GM21528 (cell line): ENCODE data around the gene MAPKBP1.

ENCODE experiments used
- ATAC-seq: cut with Tn5 transposase; IDR thresholded peaks from one replicate; pipeline ENCODE4 v1.9.1; 2021; ENCODE audit warnings: mild to moderate bottlenecking, moderate library complexity; ENCODE audit not compliant: unreplicated experiment, low FRiP score

Gene MAPKBP1

GRCh38 chr15:41804916-41805666 lies 30.8 kb downstream of the MAPKBP1 start:
- no peak for ATAC-seq

GRCh38 chr15:41805711-41806110 lies 31.4 kb downstream of the MAPKBP1 start:
- no peak for ATAC-seq

GRCh38 chr15:41806291-41807181 lies 32.3 kb downstream of the MAPKBP1 start:
- ATAC-seq, result no peak

GRCh38 chr15:41809121-41809520 lies 34.8 kb downstream of the MAPKBP1 start:
- ATAC-seq, result no peak

GRCh38 chr15:41809526-41810220 lies 35.4 kb downstream of the MAPKBP1 start:
- no peak for ATAC-seq

GRCh38 chr15:41810651-41811431 lies 36.6 kb downstream of the MAPKBP1 start:
- ATAC-seq, result no peak

- ATAC-seq, result no peak
Measured at GRCh38 chr15:41811432-41812195, 37.3 kb downstream of the MAPKBP1 start.

GRCh38 chr15:41812820-41813375 lies 38.6 kb downstream of the MAPKBP1 start:
- no peak for ATAC-seq

- ATAC-seq, result no peak
Measured at GRCh38 chr15:41813426-41813825, 39.1 kb downstream of the MAPKBP1 start.

GRCh38 chr15:41814534-41814933 lies 40.2 kb downstream of the MAPKBP1 start:
- no peak for ATAC-seq

- no peak for ATAC-seq
Measured at GRCh38 chr15:41816788-41817187, 42.5 kb downstream of the MAPKBP1 start.

GRCh38 chr15:41817327-41817726 lies 43.0 kb downstream of the MAPKBP1 start:
- no peak for ATAC-seq

- no peak for ATAC-seq
Measured at GRCh38 chr15:41817781-41818180, 43.5 kb downstream of the MAPKBP1 start.

GRCh38 chr15:41819455-41820050 lies 45.3 kb downstream of the MAPKBP1 start:
- no peak for ATAC-seq

GRCh38 chr15:41820791-41821423 lies 46.6 kb downstream of the MAPKBP1 start:
- no peak for ATAC-seq

GRCh38 chr15:41821831-41822230 lies 47.5 kb downstream of the MAPKBP1 start:
- no peak for ATAC-seq

GRCh38 chr15:41822471-41822870 lies 48.2 kb downstream of the MAPKBP1 start:
- no peak for ATAC-seq

- ATAC-seq, result no peak
Measured at GRCh38 chr15:41822957-41823356, 48.7 kb downstream of the MAPKBP1 start.
